Activated CD4-positive, alpha-beta T cell treated with anti-CD3 and anti-CD28 coated beads, Interleukin-2, amount 50 U/mL, for 48 hours (primary cell): ENCODE data around the gene RAB44.

Source experiments
- DNase-seq, 2 experiments: peaks; one replicate each; pipeline ENCODE4 v3.0.0-alpha.2; 2020

RAB44 gene

GRCh38 chr6:36670271-36670670 lies 27.4 kb upstream of the RAB44 start:
- no peak for DNase-seq

- DNase-seq = no peak
Observed at GRCh38 chr6:36671687-36672375, 25.8 kb upstream of the RAB44 start.

DNA sequence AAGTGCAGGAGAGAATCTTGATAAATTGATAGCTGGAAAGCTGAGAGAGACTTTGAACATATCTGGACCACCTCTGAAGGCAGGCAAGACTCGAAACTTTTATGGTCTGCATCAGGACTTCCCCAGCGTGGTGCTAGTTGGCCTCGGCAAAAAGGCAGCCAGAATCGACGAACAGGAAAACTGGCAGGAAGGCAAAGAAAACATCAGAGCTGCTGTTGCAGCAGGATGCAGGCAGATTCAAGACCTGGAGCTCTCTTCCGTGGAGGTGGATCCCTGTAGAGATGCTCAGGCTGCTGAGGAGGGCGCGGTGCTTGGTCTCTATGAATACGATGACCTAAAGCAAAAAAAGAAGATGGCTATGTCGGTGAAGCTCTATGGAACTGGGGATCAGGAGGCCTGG lies 23.7 kb upstream of the RAB44 start:
- no peak for DNase-seq

- DNase-seq = no peak
Observed at GRCh38 chr6:36674942-36675341, 22.7 kb upstream of the RAB44 start.

DNA sequence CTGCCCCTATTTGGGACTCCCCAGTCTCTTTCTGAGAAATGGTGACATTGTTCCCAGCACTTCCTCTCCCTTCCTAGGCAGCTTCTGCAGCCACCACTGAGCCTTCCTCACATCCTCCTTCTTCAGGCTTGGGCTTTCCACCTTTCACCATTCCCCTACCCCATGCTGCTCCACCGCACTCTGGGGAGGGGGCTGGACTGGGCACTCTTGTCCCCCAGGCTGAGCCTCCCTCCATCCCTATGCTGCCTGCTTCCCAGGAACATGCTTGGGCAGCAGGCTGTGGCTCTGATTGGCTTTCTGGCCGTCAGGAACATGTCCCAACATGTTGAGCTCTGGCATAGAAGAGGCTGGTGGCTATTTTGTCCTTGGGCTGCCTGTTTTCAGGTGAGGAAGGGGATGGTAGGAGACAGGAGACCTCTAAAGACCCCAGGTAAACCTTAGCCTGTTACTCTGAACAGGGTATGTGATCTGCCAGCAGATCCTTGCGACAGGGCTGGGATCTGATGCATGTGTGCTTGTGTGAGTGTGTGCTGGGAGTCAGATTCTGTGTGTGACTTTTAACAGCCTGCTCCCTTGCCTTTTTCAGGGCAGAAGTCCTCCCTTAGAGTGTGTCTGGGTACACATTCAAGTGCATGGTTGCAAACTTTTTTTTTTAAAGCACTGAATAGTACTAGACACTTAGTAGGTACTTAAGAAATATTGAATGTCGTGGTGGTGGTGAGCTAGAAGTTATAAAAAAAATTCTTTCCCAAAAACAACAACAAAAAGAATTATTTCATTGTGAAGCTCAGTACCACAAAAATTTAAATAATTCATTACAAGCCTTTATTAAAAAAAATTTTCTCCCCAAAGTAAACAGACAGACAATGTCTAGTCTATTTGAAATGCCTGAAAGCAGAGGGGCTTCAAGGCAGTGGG lies 21.2 kb upstream of the RAB44 start:
- DNase-seq = no peak

- DNase-seq = no peak
Observed at GRCh38 chr6:36677059-36677749, 20.4 kb upstream of the RAB44 start.

DNA sequence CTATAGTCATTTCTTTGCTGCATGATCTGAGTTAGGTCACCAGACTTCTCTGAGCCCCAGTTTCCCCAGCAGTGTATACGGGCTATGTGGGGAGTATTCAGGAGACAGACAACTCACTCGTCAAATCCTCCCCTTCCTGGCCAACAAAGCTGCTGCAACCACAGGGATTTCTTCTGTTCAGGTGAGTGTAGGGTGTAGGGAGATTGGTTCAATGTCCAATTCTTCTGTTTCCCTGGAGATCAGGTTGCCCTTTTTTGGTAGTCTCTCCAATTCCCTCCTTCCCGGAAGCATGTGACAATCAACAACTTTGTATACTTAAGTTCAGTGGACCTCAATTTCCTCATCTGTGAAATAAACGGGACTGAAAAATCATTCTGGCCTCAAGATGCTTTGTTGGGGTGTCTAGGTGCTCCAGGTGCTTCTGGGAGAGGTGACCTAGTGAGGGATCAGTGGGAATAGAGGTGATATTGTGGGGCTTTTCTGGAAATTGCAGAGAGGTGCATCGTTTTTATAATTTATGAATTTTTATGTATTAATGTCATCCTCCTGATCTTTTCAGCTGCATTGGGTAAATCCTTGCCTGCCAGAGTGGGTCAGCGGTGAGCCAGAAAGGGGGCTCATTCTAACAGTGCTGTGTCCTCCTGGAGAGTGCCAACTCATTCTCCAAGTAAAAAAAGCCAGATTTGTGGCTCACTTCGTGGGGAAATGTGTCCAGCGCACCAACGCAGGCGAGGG lies 19.7 kb upstream of the RAB44 start:
- no peak for DNase-seq

- peak; percentile 77 to 80 for DNase-seq
Observed at GRCh38 chr6:36678488-36679042, 19.1 kb upstream of the RAB44 start, which contains the start of gene CDKN1A. CDKN1A (plus strand) TSS chr6:36678714; CDS start chr6:36684102, 5,388 bp downstream.

- DNase-seq = peak; percentile 26 to 29
Observed at GRCh38 chr6:36679043-36679833, 18.4 kb upstream of the RAB44 start.

DNA sequence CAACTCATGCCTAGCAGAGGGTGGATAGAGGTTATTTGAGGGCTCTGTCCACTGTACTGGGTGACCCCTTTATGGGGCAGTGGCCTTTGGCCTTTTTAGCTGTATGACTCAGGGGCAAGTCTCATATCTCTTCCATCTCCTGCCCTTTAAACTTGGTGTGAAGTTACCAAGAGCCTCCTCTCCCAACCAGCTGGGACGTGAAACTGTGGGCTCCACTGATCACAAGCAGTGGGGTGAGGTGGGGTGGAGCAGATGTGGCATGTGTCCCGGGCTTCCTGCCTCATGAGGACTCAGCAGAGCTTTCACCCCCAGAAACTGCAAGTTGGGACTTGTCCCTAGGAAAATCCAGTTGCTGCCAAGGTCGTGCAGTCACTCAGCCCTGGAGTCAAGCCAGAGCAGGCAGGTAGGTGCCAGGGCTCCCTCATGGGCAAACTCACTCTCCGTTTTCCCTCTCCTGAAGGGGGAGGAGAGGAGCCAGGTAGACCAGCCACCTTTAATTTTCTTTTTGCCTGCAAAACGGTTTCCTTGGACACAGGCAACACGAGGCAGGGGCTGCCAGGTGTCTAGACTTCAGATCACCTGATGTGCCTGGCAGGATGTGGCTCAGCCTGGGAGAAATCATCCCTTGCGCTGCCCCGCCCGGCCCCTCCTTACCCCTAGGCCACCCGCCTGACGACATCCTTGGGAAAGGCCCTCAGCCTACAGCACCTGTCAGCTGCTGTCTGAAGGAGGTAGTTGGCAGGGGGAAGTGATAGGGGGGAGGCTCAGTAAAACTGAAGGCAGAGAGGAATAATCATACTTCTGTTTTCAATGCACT lies 15.1 kb upstream of the RAB44 start:
- peak; percentile 66 to 74 for DNase-seq

DNA sequence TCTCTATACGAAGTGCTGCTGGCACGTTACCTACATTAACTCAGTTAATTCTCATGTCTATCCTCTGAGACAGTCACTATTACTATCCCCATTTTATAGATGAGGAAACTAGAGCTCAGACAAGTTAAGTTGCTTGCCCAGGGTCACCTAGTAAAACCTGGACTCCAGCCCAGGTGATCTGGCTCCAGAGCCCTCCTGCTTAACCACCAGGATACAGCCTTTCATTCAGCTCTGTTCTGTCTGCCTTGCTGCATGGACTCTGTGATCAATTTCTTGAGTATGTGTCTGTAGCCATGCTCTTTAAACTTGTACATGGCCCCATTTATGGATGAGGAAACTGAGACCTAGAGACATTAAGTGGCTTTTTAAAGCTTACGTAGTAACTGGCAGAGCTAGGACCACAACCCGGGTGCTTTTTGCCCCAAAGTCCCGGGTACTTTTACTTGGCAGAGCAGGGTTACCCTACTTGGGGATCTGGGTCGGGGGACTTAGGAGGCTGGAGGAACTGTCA lies 14.4 kb upstream of the RAB44 start:
- DNase-seq = no peak

- DNase-seq = no peak
Observed at GRCh38 chr6:36683656-36684446, 13.8 kb upstream of the RAB44 start.

- no peak for DNase-seq
Observed at GRCh38 chr6:36684447-36684812, 13.2 kb upstream of the RAB44 start.

DNA sequence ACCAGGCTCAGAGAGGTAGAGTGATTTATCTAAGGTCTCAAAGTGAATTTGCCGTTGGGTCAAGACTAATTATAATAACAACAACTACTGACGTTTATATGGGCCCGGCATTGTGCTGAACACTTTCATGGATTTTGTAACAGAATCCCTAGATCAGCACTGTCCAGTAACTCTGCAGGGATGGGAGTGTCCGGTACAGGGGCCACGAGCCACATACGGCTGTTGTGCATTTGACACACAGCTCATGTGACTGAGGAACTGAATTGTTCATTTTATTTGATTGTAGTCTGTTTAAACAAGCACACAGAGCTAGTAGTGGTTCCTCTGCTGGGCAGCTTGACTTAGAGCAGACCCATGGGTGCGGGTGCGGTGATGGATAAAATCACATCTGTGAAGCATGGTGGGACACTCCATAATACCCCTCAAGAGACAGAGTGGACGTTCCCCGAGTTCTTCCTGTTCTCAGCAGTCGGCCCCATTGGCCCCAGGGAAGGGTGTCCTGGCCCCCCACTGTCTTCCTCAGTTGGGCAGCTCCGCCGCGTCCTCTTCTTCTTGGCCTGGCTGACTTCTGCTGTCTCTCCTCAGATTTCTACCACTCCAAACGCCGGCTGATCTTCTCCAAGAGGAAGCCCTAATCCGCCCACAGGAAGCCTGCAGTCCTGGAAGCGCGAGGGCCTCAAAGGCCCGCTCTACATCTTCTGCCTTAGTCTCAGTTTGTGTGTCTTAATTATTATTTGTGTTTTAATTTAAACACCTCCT lies 12.3 kb upstream of the RAB44 start:
- DNase-seq = no peak

DNA sequence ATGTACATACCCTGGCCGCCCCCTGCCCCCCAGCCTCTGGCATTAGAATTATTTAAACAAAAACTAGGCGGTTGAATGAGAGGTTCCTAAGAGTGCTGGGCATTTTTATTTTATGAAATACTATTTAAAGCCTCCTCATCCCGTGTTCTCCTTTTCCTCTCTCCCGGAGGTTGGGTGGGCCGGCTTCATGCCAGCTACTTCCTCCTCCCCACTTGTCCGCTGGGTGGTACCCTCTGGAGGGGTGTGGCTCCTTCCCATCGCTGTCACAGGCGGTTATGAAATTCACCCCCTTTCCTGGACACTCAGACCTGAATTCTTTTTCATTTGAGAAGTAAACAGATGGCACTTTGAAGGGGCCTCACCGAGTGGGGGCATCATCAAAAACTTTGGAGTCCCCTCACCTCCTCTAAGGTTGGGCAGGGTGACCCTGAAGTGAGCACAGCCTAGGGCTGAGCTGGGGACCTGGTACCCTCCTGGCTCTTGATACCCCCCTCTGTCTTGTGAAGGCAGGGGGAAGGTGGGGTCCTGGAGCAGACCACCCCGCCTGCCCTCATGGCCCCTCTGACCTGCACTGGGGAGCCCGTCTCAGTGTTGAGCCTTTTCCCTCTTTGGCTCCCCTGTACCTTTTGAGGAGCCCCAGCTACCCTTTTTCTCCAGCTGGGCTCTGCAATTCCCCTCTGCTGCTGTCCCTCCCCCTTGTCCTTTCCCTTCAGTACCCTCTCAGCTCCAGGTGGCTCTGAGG lies 11.5 kb upstream of the RAB44 start:
- no peak for DNase-seq

DNA sequence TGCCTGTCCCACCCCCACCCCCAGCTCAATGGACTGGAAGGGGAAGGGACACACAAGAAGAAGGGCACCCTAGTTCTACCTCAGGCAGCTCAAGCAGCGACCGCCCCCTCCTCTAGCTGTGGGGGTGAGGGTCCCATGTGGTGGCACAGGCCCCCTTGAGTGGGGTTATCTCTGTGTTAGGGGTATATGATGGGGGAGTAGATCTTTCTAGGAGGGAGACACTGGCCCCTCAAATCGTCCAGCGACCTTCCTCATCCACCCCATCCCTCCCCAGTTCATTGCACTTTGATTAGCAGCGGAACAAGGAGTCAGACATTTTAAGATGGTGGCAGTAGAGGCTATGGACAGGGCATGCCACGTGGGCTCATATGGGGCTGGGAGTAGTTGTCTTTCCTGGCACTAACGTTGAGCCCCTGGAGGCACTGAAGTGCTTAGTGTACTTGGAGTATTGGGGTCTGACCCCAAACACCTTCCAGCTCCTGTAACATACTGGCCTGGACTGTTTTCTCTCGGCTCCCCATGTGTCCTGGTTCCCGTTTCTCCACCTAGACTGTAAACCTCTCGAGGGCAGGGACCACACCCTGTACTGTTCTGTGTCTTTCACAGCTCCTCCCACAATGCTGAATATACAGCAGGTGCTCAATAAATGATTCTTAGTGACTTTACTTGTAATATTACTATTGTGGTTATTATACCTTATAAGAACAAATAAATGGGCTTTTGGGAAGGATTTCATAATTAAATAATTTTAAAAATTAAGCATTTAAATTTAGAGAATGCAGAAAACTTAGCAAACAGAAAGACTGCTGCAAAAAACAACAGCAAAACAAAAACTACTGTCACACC lies 10.7 kb upstream of the RAB44 start:
- no peak for DNase-seq
